ENCODE measurements around the gene OR2AJ1.
A peak's percentile ranks its signal among the peaks of the same experiment; 100 is the strongest.

OR2AJ1 gene

GRCh38 chr1:247904122-247904521 is 20.6 kb upstream of the OR2AJ1 start:
- ChIA-PET POLR2A (no interaction called here), CTCF (no interaction called here)
- TF ChIP-seq HDGF (IDR thresholded peaks at IDR 0.05; ENCODE audit: borderline replicate concordance) = no peak
- TF ChIP-seq FOXK2 (IDR thresholded peaks at IDR 0.05) = no peak
- no peak for TF ChIP-seq ZNF384 (IDR thresholded peaks at IDR 0.05)
- no peak for TF ChIP-seq SUZ12 (IDR thresholded peaks at IDR 0.05)
- TF ChIP-seq ELF4 (IDR thresholded peaks at IDR 0.05) = no peak
- TF ChIP-seq FOXA1 (IDR thresholded peaks at IDR 0.05) = no peak
- TF ChIP-seq CTBP1 (IDR thresholded peaks at IDR 0.05; ENCODE audit: borderline replicate concordance) = no peak
- no peak for TF ChIP-seq ARNT (IDR thresholded peaks at IDR 0.05)
- TF ChIP-seq NFRKB (IDR thresholded peaks at IDR 0.05) = no peak
- DNase-seq (ENCODE audit: extremely low spot score) = no peak

GRCh38 chr1:247905181-247905580 is 19.5 kb upstream of the OR2AJ1 start:
- DNase-seq (ENCODE audit: extremely low spot score) = no peak
- ChIA-PET POLR2A (no interaction called here), CTCF (no interaction called here)
- TF ChIP-seq SUZ12 (IDR thresholded peaks at IDR 0.05) = no peak
- no peak for TF ChIP-seq BHLHE40 (IDR thresholded peaks at IDR 0.05; ENCODE audit: borderline replicate concordance)
- no peak for TF ChIP-seq FOXK2 (IDR thresholded peaks at IDR 0.05)
- no peak for TF ChIP-seq L3MBTL2 (conservative IDR thresholded peaks at IDR 0.05)
- no peak for TF ChIP-seq FOXA1 (IDR thresholded peaks at IDR 0.05)
- no peak for TF ChIP-seq SP1 (IDR thresholded peaks at IDR 0.05)
- TF ChIP-seq ARNT (IDR thresholded peaks at IDR 0.05) = no peak
- no peak for TF ChIP-seq HDGF (IDR thresholded peaks at IDR 0.05; ENCODE audit: borderline replicate concordance)
- TF ChIP-seq TARDBP (IDR thresholded peaks at IDR 0.05) = no peak
- no peak for TF ChIP-seq ZNF384 (IDR thresholded peaks at IDR 0.05)
- no peak for TF ChIP-seq CTBP1 (IDR thresholded peaks at IDR 0.05; ENCODE audit: borderline replicate concordance)

GRCh38 chr1:247905910-247906503 is 18.7 kb upstream of the OR2AJ1 start:
- ChIA-PET POLR2A (no interaction called here), CTCF (no interaction called here)
- TF ChIP-seq FOXK2 (IDR thresholded peaks at IDR 0.05) = no peak
- TF ChIP-seq BHLHE40 (IDR thresholded peaks at IDR 0.05; ENCODE audit: borderline replicate concordance) = no peak
- no peak for TF ChIP-seq LEF1 (IDR thresholded peaks at IDR 0.05; ENCODE audit: borderline replicate concordance)
- no peak for TF ChIP-seq HDGF (IDR thresholded peaks at IDR 0.05; ENCODE audit: borderline replicate concordance)
- TF ChIP-seq FOXA1 (IDR thresholded peaks at IDR 0.05) = no peak
- no peak for TF ChIP-seq ELF4 (IDR thresholded peaks at IDR 0.05)
- no peak for TF ChIP-seq PKNOX1 (IDR thresholded peaks at IDR 0.05)
- TF ChIP-seq ARNT (IDR thresholded peaks at IDR 0.05) = no peak
- TF ChIP-seq SP1 (IDR thresholded peaks at IDR 0.05) = no peak
- TF ChIP-seq ZNF384 (IDR thresholded peaks at IDR 0.05) = no peak
- no peak for DNase-seq (ENCODE audit: extremely low spot score)

- ChIA-PET CTCF (no interaction called here), POLR2A (no interaction called here)
- DNase-seq (ENCODE audit: extremely low spot score) = no peak
- TF ChIP-seq FOXM1 (IDR thresholded peaks at IDR 0.05; ENCODE audit: borderline replicate concordance) (no peak), LEF1 (IDR thresholded peaks at IDR 0.05; ENCODE audit: borderline replicate concordance) (no peak), BHLHE40 (IDR thresholded peaks at IDR 0.05; ENCODE audit: borderline replicate concordance) (no peak), HDGF (IDR thresholded peaks at IDR 0.05; ENCODE audit: borderline replicate concordance) (no peak), CTBP1 (IDR thresholded peaks at IDR 0.05; ENCODE audit: borderline replicate concordance) (no peak), ARNT (IDR thresholded peaks at IDR 0.05) (no peak), ZNF384 (IDR thresholded peaks at IDR 0.05) (no peak), SUZ12 (IDR thresholded peaks at IDR 0.05) (no peak), NFRKB (IDR thresholded peaks at IDR 0.05) (no peak), SP1 (IDR thresholded peaks at IDR 0.05) (no peak)
These were observed 18.1 kb upstream of the OR2AJ1 start for GRCh38 chr1:247906504-247907047.

GRCh38 chr1:247908766-247909165 is 15.9 kb upstream of the OR2AJ1 start:
- ChIA-PET POLR2A (no interaction called here), CTCF (no interaction called here)
- no peak for TF ChIP-seq FOXK2 (IDR thresholded peaks at IDR 0.05)
- no peak for TF ChIP-seq ARNT (IDR thresholded peaks at IDR 0.05)
- no peak for TF ChIP-seq FOXM1 (IDR thresholded peaks at IDR 0.05; ENCODE audit: borderline replicate concordance)
- TF ChIP-seq SUZ12 (IDR thresholded peaks at IDR 0.05) = no peak
- no peak for TF ChIP-seq CTBP1 (IDR thresholded peaks at IDR 0.05; ENCODE audit: borderline replicate concordance)
- no peak for TF ChIP-seq TARDBP (IDR thresholded peaks at IDR 0.05)
- no peak for TF ChIP-seq LEF1 (IDR thresholded peaks at IDR 0.05; ENCODE audit: borderline replicate concordance)
- TF ChIP-seq L3MBTL2 (conservative IDR thresholded peaks at IDR 0.05) = no peak
- no peak for TF ChIP-seq FOXA1 (IDR thresholded peaks at IDR 0.05)
- TF ChIP-seq HDGF (IDR thresholded peaks at IDR 0.05; ENCODE audit: borderline replicate concordance) = no peak
- no peak for TF ChIP-seq ELF4 (IDR thresholded peaks at IDR 0.05)
- no peak for TF ChIP-seq SP1 (IDR thresholded peaks at IDR 0.05)
- no peak for TF ChIP-seq NFRKB (IDR thresholded peaks at IDR 0.05)
- TF ChIP-seq BHLHE40 (IDR thresholded peaks at IDR 0.05; ENCODE audit: borderline replicate concordance) = no peak
- TF ChIP-seq ZNF384 (IDR thresholded peaks at IDR 0.05) = no peak
- TF ChIP-seq PKNOX1 (IDR thresholded peaks at IDR 0.05) = no peak
- no peak for DNase-seq (ENCODE audit: extremely low spot score)

GRCh38 chr1:247913786-247914185 is 10.9 kb upstream of the OR2AJ1 start:
- TF ChIP-seq BHLHE40 (IDR thresholded peaks at IDR 0.05; ENCODE audit: borderline replicate concordance) (no peak), ELF4 (IDR thresholded peaks at IDR 0.05) (peak; percentile 52; the same call in 1 of the 2 replicates)
- ChIA-PET POLR2A (no interaction called here), CTCF (no interaction called here)
- DNase-seq (ENCODE audit: extremely low spot score) = no peak

All from HEK293T (cell line).